ENCODE measurements around the gene FGF14.

DNA sequence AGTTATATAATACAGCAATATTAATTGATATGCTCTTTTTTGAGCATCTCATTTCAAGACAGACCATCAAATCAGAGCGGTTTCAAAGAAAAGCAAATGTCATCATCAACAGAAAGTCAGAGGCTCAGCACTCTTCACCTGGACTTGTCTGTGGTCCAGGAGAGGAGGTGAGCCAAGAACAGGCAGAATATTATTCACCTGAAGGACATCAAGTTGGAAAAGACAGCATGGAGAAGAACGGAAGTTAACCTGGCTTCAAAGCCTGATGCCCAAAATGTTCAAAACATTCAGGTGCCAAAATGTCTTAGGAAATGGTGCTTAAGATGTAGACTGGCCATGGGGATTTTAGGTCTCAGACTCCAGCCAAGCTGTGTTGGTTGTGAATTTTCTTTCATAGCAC lies 40.7 kb downstream of the FGF14 start:
- TF ChIP-seq POLR2AphosphoS5 (IDR thresholded peaks at IDR 0.05) = no peak
- TF ChIP-seq POLR2A (IDR thresholded peaks at IDR 0.05) = no peak
- TF ChIP-seq EP300 (IDR thresholded peaks at IDR 0.05; ENCODE audit: low read depth) = no peak
